ENCODE data around the gene MEGF10. TPM values are rescaled to one million over a fixed set of nuclear protein-coding genes. Genes with fewer than 3 reads are reported as not detected.

The MEGF10 gene
- total and polyA plus RNA-seq, 10 of the 15 experiments (the other 5 are each of a cell fraction or from before 2014, with no cell fraction given) = 0.03 to 0.21 (median 0.05) TPM; not detected in 5

DNA sequence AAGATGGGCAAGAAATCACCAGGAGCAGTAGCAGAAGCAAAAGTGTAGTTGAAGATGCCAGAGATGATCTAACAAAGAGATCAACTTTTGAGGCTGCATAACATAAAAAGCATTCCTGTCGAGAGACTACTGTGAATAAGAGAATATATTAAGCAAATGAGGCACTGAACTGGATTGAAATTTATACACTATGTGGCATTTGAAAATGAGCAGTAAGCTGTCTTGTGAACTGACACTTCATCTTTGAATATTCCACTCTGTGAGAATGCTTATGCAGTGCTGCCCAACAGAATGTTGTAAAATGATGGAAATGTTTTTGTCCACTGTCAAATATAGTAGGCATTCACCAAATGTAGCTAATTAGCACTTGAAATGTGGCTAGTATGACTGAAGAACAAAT, 208.0 kb downstream of the MEGF10 start:
- SMC1A ChIA-PET (ENCODE audit: uncharacterized antibody, unreplicated experiment) = interaction anchor here (1.3 kb wide), 2 partner anchors 8 to 55 kb away, joined by 3 read pairs; no protein-coding TSS in a partner anchor
- no peaks in the 10 kb centered on the region for H3K9me3 ChIP-seq (replicated peaks; ENCODE audit: control insufficient read depth, insufficient read depth, low read length)
- 0% methylated on average over 1 of the region's 1 CpG for WGBS (ENCODE audit: insufficient coverage, insufficient replicate concordance, low lambda C conversion rate, missing lambda C conversion rate)
- intact Hi-C loops (cut with micrococcal nuclease; ENCODE audit: unreplicated experiment) (loop anchor here (10.0 kb wide), 1 partner anchor 654 kb away; no protein-coding TSS in a partner anchor), in situ Hi-C loops (cut with MboI) (loop anchor here (10.0 kb wide), 1 partner anchor 844 kb away; no protein-coding TSS in a partner anchor)
- H2AFZ ChIP-seq (ENCODE audit: control insufficient read depth, low read depth, low read length) = no peak overlapping the region
- no peak for ATAC-seq
- H3K4me3 ChIP-seq = no peak overlapping the region
- no peak overlapping the region for H3K27ac ChIP-seq (ENCODE audit: control insufficient read depth, insufficient read depth)
- H3K4me1 ChIP-seq (ENCODE audit: control insufficient read depth, insufficient read depth, low read length) = no peaks in the 10 kb centered on the region
- no peaks in the 10 kb centered on the region for H3K36me3 ChIP-seq (ENCODE audit: control insufficient read depth in 2 of 2, insufficient read depth in 2 of 2, low read length in 1 of 2)
- POLR2A ChIA-PET = no interaction called here
- RAD21 ChIA-PET (ENCODE audit: unreplicated experiment) = interaction anchor here (0.9 kb wide), 1 partner anchor 8 kb away, joined by 3 read pairs; no protein-coding TSS in a partner anchor
- no peaks in the 10 kb centered on the region for H3K79me2 ChIP-seq (ENCODE audit: control insufficient read depth, insufficient read depth, low read length)
- DNase-seq (ENCODE audit: low read depth, low spot score) = no peak
- H3K9ac ChIP-seq (ENCODE audit: control insufficient read depth, insufficient read depth, low read length) = no peak overlapping the region
- H3K27me3 ChIP-seq (replicated peaks in 1 of 2; ENCODE audit: control insufficient read depth in 2 of 2, insufficient read depth in 2 of 2, low read length in 1 of 2) = no peaks in the 10 kb centered on the region
- no peaks in the 10 kb centered on the region for H4K20me1 ChIP-seq (ENCODE audit: control insufficient read depth, insufficient read depth)
- no peak overlapping the region for H3K4me2 ChIP-seq (ENCODE audit: control insufficient read depth, insufficient read depth)
- CTCF ChIA-PET = no interaction called here
- FAIRE-seq = no peak
- BruUV-seq (replicated peaks) = no TSS peak
- TF ChIP-seq CHD2 (IDR thresholded peaks at IDR 0.05; ENCODE audit: borderline replicate concordance, low read depth, low read length) (no peak), SUZ12 (IDR thresholded peaks at IDR 0.05; ENCODE audit: unreplicated experiment) (no peak), RBBP5 (conservative IDR thresholded peaks at IDR 0.05) (no peak), MEF2B (IDR thresholded peaks at IDR 0.05; ENCODE audit: partially characterized antibody, poor library complexity, severe bottlenecking) (no peak), YY1 (IDR thresholded peaks at IDR 0.05; ENCODE audit: low read depth, low read length) (no peak), SP1 (IDR thresholded peaks at IDR 0.05; ENCODE audit: low read depth, low read length) (no peak), EGR1 (IDR thresholded peaks at IDR 0.05; ENCODE audit: borderline replicate concordance in 1 of 2, low read depth in 2 of 2, low read length in 2 of 2) (no peak), MTA2 (IDR thresholded peaks at IDR 0.05; ENCODE audit: low read depth) (no peak)
- TF ChIP-seq, protein P1, sequence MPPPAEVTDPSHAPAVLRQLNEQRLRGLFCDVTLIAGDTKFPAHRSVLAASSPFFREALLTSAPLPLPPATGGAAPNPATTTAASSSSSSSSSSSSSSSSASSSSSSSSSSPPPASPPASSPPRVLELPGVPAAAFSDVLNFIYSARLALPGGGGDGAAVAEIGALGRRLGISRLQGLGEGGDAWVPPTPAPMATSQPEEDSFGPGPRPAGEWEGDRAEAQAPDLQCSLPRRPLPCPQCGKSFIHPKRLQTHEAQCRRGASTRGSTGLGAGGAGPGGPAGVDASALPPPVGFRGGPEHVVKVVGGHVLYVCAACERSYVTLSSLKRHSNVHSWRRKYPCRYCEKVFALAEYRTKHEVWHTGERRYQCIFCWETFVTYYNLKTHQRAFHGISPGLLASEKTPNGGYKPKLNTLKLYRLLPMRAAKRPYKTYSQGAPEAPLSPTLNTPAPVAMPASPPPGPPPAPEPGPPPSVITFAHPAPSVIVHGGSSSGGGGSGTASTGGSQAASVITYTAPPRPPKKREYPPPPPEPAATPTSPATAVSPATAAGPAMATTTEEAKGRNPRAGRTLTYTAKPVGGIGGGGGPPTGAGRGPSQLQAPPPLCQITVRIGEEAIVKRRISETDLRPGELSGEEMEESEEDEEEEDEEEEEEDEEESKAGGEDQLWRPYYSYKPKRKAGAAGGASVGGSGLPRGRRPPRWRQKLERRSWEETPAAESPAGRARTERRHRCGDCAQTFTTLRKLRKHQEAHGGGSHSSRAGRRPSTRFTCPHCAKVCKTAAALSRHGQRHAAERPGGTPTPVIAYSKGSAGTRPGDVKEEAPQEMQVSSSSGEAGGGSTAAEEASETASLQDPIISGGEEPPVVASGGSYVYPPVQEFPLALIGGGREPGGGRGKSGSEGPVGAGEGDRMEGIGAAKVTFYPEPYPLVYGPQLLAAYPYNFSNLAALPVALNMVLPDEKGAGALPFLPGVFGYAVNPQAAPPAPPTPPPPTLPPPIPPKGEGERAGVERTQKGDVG (CRISPR knock-in tag; IDR thresholded peaks at IDR 0.05) = no peak
- TF ChIP-seq, protein P2, sequence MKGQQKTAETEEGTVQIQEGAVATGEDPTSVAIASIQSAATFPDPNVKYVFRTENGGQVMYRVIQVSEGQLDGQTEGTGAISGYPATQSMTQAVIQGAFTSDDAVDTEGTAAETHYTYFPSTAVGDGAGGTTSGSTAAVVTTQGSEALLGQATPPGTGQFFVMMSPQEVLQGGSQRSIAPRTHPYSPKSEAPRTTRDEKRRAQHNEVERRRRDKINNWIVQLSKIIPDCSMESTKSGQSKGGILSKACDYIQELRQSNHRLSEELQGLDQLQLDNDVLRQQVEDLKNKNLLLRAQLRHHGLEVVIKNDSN (IDR thresholded peaks at IDR 0.05; ENCODE audit: borderline replicate concordance, extremely low read length, insufficient read depth, low read depth, low read length) = no peak
- TF ChIP-seq, protein P3, sequence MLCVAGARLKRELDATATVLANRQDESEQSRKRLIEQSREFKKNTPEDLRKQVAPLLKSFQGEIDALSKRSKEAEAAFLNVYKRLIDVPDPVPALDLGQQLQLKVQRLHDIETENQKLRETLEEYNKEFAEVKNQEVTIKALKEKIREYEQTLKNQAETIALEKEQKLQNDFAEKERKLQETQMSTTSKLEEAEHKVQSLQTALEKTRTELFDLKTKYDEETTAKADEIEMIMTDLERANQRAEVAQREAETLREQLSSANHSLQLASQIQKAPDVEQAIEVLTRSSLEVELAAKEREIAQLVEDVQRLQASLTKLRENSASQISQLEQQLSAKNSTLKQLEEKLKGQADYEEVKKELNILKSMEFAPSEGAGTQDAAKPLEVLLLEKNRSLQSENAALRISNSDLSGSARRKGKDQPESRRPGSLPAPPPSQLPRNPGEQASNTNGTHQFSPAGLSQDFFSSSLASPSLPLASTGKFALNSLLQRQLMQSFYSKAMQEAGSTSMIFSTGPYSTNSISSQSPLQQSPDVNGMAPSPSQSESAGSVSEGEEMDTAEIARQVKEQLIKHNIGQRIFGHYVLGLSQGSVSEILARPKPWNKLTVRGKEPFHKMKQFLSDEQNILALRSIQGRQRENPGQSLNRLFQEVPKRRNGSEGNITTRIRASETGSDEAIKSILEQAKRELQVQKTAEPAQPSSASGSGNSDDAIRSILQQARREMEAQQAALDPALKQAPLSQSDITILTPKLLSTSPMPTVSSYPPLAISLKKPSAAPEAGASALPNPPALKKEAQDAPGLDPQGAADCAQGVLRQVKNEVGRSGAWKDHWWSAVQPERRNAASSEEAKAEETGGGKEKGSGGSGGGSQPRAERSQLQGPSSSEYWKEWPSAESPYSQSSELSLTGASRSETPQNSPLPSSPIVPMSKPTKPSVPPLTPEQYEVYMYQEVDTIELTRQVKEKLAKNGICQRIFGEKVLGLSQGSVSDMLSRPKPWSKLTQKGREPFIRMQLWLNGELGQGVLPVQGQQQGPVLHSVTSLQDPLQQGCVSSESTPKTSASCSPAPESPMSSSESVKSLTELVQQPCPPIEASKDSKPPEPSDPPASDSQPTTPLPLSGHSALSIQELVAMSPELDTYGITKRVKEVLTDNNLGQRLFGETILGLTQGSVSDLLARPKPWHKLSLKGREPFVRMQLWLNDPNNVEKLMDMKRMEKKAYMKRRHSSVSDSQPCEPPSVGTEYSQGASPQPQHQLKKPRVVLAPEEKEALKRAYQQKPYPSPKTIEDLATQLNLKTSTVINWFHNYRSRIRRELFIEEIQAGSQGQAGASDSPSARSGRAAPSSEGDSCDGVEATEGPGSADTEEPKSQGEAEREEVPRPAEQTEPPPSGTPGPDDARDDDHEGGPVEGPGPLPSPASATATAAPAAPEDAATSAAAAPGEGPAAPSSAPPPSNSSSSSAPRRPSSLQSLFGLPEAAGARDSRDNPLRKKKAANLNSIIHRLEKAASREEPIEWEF (IDR thresholded peaks at IDR 0.05; ENCODE audit: insufficient replicate concordance, low read depth, low read length) = no peak
- TF ChIP-seq, protein P4, sequence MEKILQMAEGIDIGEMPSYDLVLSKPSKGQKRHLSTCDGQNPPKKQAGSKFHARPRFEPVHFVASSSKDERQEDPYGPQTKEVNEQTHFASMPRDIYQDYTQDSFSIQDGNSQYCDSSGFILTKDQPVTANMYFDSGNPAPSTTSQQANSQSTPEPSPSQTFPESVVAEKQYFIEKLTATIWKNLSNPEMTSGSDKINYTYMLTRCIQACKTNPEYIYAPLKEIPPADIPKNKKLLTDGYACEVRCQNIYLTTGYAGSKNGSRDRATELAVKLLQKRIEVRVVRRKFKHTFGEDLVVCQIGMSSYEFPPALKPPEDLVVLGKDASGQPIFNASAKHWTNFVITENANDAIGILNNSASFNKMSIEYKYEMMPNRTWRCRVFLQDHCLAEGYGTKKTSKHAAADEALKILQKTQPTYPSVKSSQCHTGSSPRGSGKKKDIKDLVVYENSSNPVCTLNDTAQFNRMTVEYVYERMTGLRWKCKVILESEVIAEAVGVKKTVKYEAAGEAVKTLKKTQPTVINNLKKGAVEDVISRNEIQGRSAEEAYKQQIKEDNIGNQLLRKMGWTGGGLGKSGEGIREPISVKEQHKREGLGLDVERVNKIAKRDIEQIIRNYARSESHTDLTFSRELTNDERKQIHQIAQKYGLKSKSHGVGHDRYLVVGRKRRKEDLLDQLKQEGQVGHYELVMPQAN (conservative IDR thresholded peaks at IDR 0.05) = no peak
